ENCODE results near the gene HSP90B1. TPM values are rescaled to one million over a fixed set of nuclear protein-coding genes. Genes with fewer than 3 reads are reported as not detected.

The HSP90B1 gene
- total and polyA plus RNA-seq, 2 of the 13 experiments (the other 11 are each of a cell fraction or from before 2014, with no cell fraction given), result 800 to 954 TPM

DNA sequence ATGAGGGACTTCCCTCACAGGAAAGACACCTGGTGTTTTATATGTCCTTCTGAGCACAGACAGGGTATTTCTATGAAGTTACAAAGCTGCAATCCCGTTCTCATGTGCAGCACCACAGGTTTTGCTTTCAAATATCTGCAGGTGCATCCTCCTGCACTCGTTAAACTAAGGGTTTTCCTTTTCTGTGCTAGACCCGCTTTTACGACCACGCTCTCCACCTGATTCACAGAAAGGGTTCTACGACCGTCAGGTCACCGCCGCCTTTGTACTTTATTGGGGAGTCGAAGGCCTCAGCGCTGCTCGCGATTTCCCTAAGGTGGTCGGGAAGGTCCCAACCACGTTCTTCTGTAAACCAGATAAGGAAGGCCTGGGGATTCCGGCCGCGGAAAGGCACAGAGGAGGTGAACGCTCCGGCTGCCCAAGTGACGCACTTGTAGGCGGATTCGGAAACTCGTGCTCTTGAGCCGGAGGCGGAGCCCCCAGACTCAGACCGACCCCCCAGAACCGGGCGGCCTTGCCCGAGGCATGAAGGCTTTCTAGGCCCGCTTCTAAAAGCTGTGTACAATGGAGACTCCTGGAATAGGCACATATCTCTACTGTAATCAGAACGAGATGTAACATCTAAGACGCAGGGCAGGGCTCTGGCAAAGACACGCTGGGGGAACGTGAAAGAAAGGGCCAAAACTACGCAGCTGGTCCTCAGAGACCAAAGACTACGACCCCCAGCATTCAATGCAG lies 995 bp upstream of the HSP90B1 start (continued):
- TF ChIP-seq, protein P1, sequence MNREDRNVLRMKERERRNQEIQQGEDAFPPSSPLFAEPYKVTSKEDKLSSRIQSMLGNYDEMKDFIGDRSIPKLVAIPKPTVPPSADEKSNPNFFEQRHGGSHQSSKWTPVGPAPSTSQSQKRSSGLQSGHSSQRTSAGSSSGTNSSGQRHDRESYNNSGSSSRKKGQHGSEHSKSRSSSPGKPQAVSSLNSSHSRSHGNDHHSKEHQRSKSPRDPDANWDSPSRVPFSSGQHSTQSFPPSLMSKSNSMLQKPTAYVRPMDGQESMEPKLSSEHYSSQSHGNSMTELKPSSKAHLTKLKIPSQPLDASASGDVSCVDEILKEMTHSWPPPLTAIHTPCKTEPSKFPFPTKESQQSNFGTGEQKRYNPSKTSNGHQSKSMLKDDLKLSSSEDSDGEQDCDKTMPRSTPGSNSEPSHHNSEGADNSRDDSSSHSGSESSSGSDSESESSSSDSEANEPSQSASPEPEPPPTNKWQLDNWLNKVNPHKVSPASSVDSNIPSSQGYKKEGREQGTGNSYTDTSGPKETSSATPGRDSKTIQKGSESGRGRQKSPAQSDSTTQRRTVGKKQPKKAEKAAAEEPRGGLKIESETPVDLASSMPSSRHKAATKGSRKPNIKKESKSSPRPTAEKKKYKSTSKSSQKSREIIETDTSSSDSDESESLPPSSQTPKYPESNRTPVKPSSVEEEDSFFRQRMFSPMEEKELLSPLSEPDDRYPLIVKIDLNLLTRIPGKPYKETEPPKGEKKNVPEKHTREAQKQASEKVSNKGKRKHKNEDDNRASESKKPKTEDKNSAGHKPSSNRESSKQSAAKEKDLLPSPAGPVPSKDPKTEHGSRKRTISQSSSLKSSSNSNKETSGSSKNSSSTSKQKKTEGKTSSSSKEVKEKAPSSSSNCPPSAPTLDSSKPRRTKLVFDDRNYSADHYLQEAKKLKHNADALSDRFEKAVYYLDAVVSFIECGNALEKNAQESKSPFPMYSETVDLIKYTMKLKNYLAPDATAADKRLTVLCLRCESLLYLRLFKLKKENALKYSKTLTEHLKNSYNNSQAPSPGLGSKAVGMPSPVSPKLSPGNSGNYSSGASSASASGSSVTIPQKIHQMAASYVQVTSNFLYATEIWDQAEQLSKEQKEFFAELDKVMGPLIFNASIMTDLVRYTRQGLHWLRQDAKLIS (CRISPR knock-in tag; IDR thresholded peaks at IDR 0.05), result no peak
- TF ChIP-seq NBN (conservative IDR thresholded peaks at IDR 0.05), result no peak
- TF ChIP-seq MED13 (CRISPR knock-in tag; IDR thresholded peaks at IDR 0.05), result no peak
- TF ChIP-seq KAT2B (IDR thresholded peaks at IDR 0.05; ENCODE audit: borderline replicate concordance, low read depth, low read length), result no peak
- no peak for TF ChIP-seq MBD4 (IDR thresholded peaks at IDR 0.05; ENCODE audit: borderline replicate concordance, low read length)
- TF ChIP-seq ZKSCAN5 (CRISPR knock-in tag; IDR thresholded peaks at IDR 0.05), result no peak
- no peak for TF ChIP-seq ZNF644 (CRISPR knock-in tag; IDR thresholded peaks at IDR 0.05; ENCODE audit: low read depth)
- no peak for TF ChIP-seq NFIB (CRISPR knock-in tag; IDR thresholded peaks at IDR 0.05; ENCODE audit: borderline replicate concordance)
- TF ChIP-seq, protein P2, sequence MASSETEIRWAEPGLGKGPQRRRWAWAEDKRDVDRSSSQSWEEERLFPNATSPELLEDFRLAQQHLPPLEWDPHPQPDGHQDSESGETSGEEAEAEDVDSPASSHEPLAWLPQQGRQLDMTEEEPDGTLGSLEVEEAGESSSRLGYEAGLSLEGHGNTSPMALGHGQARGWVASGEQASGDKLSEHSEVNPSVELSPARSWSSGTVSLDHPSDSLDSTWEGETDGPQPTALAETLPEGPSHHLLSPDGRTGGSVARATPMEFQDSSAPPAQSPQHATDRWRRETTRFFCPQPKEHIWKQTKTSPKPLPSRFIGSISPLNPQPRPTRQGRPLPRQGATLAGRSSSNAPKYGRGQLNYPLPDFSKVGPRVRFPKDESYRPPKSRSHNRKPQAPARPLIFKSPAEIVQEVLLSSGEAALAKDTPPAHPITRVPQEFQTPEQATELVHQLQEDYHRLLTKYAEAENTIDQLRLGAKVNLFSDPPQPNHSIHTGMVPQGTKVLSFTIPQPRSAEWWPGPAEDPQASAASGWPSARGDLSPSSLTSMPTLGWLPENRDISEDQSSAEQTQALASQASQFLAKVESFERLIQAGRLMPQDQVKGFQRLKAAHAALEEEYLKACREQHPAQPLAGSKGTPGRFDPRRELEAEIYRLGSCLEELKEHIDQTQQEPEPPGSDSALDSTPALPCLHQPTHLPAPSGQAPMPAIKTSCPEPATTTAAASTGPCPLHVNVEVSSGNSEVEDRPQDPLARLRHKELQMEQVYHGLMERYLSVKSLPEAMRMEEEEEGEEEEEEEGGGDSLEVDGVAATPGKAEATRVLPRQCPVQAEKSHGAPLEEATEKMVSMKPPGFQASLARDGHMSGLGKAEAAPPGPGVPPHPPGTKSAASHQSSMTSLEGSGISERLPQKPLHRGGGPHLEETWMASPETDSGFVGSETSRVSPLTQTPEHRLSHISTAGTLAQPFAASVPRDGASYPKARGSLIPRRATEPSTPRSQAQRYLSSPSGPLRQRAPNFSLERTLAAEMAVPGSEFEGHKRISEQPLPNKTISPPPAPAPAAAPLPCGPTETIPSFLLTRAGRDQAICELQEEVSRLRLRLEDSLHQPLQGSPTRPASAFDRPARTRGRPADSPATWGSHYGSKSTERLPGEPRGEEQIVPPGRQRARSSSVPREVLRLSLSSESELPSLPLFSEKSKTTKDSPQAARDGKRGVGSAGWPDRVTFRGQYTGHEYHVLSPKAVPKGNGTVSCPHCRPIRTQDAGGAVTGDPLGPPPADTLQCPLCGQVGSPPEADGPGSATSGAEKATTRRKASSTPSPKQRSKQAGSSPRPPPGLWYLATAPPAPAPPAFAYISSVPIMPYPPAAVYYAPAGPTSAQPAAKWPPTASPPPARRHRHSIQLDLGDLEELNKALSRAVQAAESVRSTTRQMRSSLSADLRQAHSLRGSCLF (CRISPR knock-in tag; IDR thresholded peaks at IDR 0.05; ENCODE audit: borderline replicate concordance), result no peak
- peak; percentile 59; the same call in 1 of the 2 replicates for TF ChIP-seq ZSCAN20 (CRISPR knock-in tag; IDR thresholded peaks at IDR 0.05; ENCODE audit: borderline replicate concordance)
- 0 out of 2 replicates have a peak, but pooled peaks have one; percentile 22 for TF ChIP-seq KDM3A (CRISPR knock-in tag; IDR thresholded peaks at IDR 0.05; ENCODE audit: low read depth)
- TF ChIP-seq, protein P3, sequence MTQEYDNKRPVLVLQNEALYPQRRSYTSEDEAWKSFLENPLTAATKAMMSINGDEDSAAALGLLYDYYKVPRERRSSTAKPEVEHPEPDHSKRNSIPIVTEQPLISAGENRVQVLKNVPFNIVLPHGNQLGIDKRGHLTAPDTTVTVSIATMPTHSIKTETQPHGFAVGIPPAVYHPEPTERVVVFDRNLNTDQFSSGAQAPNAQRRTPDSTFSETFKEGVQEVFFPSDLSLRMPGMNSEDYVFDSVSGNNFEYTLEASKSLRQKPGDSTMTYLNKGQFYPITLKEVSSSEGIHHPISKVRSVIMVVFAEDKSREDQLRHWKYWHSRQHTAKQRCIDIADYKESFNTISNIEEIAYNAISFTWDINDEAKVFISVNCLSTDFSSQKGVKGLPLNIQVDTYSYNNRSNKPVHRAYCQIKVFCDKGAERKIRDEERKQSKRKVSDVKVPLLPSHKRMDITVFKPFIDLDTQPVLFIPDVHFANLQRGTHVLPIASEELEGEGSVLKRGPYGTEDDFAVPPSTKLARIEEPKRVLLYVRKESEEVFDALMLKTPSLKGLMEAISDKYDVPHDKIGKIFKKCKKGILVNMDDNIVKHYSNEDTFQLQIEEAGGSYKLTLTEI (CRISPR knock-in tag; conservative IDR thresholded peaks at IDR 0.05), result no peak
- TF ChIP-seq ZNF703 (CRISPR knock-in tag; IDR thresholded peaks at IDR 0.05; ENCODE audit: borderline replicate concordance), result no peak
- 0 out of 2 replicates have a peak, but pooled peaks have one; percentile 18 for TF ChIP-seq SIX1 (CRISPR knock-in tag; IDR thresholded peaks at IDR 0.05; ENCODE audit: borderline replicate concordance)
- TF ChIP-seq, protein P4, sequence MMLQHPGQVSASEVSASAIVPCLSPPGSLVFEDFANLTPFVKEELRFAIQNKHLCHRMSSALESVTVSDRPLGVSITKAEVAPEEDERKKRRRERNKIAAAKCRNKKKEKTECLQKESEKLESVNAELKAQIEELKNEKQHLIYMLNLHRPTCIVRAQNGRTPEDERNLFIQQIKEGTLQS (CRISPR knock-in tag; IDR thresholded peaks at IDR 0.05), result no peak
- TF ChIP-seq FOXM1 (CRISPR knock-in tag; IDR thresholded peaks at IDR 0.05), result no peak
